ENCODE measurements around the gene LDB2. TPM values are rescaled to one million over a fixed set of nuclear protein-coding genes. Genes with fewer than 3 reads are reported as not detected.
"Not testable (repeated sequence)": the region's sequence is repeated elsewhere in the genome, so short reads cannot be mapped to it uniquely, and the experiment has no call there.

Gene LDB2
- total and polyA plus RNA-seq, 2 donors (not counting 1 experiment from before 2014, with no cell fraction given): not detected

DNA sequence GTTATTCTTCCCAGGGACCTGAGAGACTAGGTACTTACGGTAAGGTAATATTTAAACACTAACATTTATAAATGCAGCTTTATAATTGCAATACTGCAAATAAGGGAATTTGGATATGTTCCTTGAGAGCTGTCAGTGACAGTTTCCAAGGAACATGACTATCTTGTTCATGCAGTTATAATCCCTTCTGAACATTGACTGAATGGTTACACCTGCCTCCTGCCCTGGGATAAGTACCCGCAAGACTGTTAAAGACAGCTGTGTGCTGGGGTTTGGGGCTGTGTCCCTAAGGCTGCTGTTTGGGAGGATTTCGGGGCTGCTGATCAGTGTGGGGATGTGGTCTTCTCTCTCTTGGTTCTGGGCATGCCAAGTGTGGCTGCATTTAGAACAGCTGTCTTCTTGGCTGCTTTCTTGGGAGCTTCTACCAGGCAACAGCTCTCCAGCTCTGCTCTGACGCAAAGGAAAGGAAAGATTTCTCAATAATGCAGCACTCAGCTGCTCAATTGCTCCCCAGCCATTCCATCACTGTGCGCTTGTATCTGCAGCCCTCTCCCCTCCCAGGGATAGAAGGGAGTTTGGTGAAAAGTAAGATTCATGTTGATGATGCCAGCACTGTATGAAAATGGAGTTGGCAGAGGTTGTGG is 373.4 kb downstream of the LDB2 start:
- POLR2A ChIA-PET: no interaction called here
- Histone ChIP-seq H3K4me2 (replicated peaks; ENCODE audit: low read depth, low read length, poor library complexity, severe bottlenecking) (no peak overlapping the region), H3K27ac (ENCODE audit: low read length in 2 of 2) (no peak overlapping the region), H3K36me3 (replicated peaks in 1 of 2; ENCODE audit: control extremely low read depth in 1 of 2, control insufficient read depth in 1 of 2, extremely low read depth in 1 of 2, insufficient read depth in 2 of 2, low read length in 1 of 2) (no peaks in the 10 kb centered on the region), H2AFZ (ENCODE audit: insufficient read depth, low read depth, low read length, poor library complexity, severe bottlenecking) (no peak overlapping the region), H3K4me1 (ENCODE audit: control insufficient read depth in 2 of 2, insufficient read depth in 2 of 2, low read length in 2 of 2) (no peaks in the 10 kb centered on the region), H3K4me3 (ENCODE audit: control extremely low read depth in 1 of 5, extremely low read depth in 1 of 5, insufficient read depth in 1 of 5, low read depth in 2 of 5, low read length in 4 of 5) (no peak overlapping the region), H3K79me2 (ENCODE audit: control insufficient read depth, insufficient read depth, low read length) (no peaks in the 10 kb centered on the region), H3K27me3 (replicated peaks in 1 of 4; ENCODE audit: control extremely low read depth in 1 of 4, control insufficient read depth in 3 of 4, insufficient read depth in 4 of 4, low read length in 3 of 4) (peaks cover 0 to 3% (median 0%) of the 10 kb centered on the region in 4 experiments), H4K20me1 (ENCODE audit: control insufficient read depth, insufficient read depth, low read length, poor library complexity, severe bottlenecking) (no peaks in the 10 kb centered on the region), H3K9ac (ENCODE audit: low read length) (no peak overlapping the region), H3K9me3 (ENCODE audit: control extremely low read depth in 1 of 3, control insufficient read depth in 2 of 3, insufficient read depth in 1 of 3, low read length in 2 of 3) (no peaks in the 10 kb centered on the region)
- H3K27ac Mint-ChIP-seq: no peak overlapping the region
- no peaks in the 10 kb centered on the region for H3K4me1 Mint-ChIP-seq
- no peak for TF ChIP-seq EZH2 (IDR thresholded peaks at IDR 0.05; ENCODE audit: borderline replicate concordance, insufficient read depth, low read depth, low read length, poor library complexity, severe bottlenecking)
- TF ChIP-seq, protein P1, sequence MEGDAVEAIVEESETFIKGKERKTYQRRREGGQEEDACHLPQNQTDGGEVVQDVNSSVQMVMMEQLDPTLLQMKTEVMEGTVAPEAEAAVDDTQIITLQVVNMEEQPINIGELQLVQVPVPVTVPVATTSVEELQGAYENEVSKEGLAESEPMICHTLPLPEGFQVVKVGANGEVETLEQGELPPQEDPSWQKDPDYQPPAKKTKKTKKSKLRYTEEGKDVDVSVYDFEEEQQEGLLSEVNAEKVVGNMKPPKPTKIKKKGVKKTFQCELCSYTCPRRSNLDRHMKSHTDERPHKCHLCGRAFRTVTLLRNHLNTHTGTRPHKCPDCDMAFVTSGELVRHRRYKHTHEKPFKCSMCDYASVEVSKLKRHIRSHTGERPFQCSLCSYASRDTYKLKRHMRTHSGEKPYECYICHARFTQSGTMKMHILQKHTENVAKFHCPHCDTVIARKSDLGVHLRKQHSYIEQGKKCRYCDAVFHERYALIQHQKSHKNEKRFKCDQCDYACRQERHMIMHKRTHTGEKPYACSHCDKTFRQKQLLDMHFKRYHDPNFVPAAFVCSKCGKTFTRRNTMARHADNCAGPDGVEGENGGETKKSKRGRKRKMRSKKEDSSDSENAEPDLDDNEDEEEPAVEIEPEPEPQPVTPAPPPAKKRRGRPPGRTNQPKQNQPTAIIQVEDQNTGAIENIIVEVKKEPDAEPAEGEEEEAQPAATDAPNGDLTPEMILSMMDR (IDR thresholded peaks at IDR 0.05): no peak
- 83% methylated on average over 2 of the region's 5 CpGs for WGBS (ENCODE audit: insufficient coverage)
- H3K4me3 Mint-ChIP-seq: no peak overlapping the region
- DNase-seq: no peak
- intact Hi-C loops (cut with micrococcal nuclease): no loop called here
- CTCF ChIA-PET: no interaction called here
- no peaks in the 10 kb centered on the region for H3K9me3 Mint-ChIP-seq (ENCODE audit: insufficient read depth)
- no peak for ATAC-seq (ENCODE audit: low read depth)
- no peaks in the 10 kb centered on the region for H3K27me3 Mint-ChIP-seq

DNA sequence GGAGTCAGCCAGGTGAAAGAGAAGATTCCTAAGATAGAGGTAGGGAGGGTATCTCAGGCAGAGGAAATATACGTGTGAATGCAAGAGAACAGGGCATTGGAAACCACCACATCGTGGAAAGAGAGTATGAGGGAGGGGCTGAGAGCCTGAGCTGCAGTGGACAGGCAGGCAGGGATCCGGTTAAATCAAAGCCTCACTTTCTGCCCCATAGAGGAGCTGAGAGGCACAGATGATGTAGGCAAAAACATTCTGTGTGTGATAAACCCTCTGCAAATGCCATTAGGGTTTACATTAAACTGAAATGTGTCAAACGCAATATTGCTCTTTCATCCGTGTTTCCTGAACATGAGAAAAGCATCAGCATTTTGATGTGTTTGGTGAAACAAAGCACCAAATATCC is 374.0 kb downstream of the LDB2 start:
- Histone ChIP-seq H4K20me1 (ENCODE audit: control insufficient read depth, insufficient read depth, low read length, poor library complexity, severe bottlenecking) (no peaks in the 10 kb centered on the region), H3K27me3 (replicated peaks in 1 of 4; ENCODE audit: control extremely low read depth in 1 of 4, control insufficient read depth in 3 of 4, insufficient read depth in 4 of 4, low read length in 3 of 4) (peaks cover 0 to 3% (median 0%) of the 10 kb centered on the region in 4 experiments), H3K4me1 (ENCODE audit: control insufficient read depth in 2 of 2, insufficient read depth in 2 of 2, low read length in 2 of 2) (no peaks in the 10 kb centered on the region), H3K36me3 (replicated peaks in 1 of 2; ENCODE audit: control extremely low read depth in 1 of 2, control insufficient read depth in 1 of 2, extremely low read depth in 1 of 2, insufficient read depth in 2 of 2, low read length in 1 of 2) (no peaks in the 10 kb centered on the region), H2AFZ (ENCODE audit: insufficient read depth, low read depth, low read length, poor library complexity, severe bottlenecking) (no peak overlapping the region), H3K9me3 (ENCODE audit: control extremely low read depth in 1 of 3, control insufficient read depth in 2 of 3, insufficient read depth in 1 of 3, low read length in 2 of 3) (no peaks in the 10 kb centered on the region), H3K4me3 (ENCODE audit: control extremely low read depth in 1 of 5, extremely low read depth in 1 of 5, insufficient read depth in 1 of 5, low read depth in 2 of 5, low read length in 4 of 5) (no peak overlapping the region), H3K79me2 (ENCODE audit: control insufficient read depth, insufficient read depth, low read length) (no peaks in the 10 kb centered on the region), H3K27ac (ENCODE audit: low read length in 2 of 2) (no peak overlapping the region), H3K9ac (ENCODE audit: low read length) (no peak overlapping the region), H3K4me2 (replicated peaks; ENCODE audit: low read depth, low read length, poor library complexity, severe bottlenecking) (no peak overlapping the region)
- Mint-ChIP-seq H3K27ac (no peak overlapping the region), H3K4me1 (no peaks in the 10 kb centered on the region), H3K27me3 (no peaks in the 10 kb centered on the region), H3K4me3 (no peak overlapping the region), H3K9me3 (ENCODE audit: insufficient read depth) (no peaks in the 10 kb centered on the region)
- CTCF ChIA-PET: no interaction called here
- ATAC-seq (ENCODE audit: low read depth) (no peak), DNase-seq (no peak)
- WGBS (ENCODE audit: insufficient coverage): 78% methylated on average over 4 of the region's 5 CpGs
- intact Hi-C loops (cut with micrococcal nuclease): no loop called here
- no peak for TF ChIP-seq EZH2 (IDR thresholded peaks at IDR 0.05; ENCODE audit: borderline replicate concordance, insufficient read depth, low read depth, low read length, poor library complexity, severe bottlenecking)
- TF ChIP-seq, protein P1 (IDR thresholded peaks at IDR 0.05): no peak
- POLR2A ChIA-PET: no interaction called here

DNA sequence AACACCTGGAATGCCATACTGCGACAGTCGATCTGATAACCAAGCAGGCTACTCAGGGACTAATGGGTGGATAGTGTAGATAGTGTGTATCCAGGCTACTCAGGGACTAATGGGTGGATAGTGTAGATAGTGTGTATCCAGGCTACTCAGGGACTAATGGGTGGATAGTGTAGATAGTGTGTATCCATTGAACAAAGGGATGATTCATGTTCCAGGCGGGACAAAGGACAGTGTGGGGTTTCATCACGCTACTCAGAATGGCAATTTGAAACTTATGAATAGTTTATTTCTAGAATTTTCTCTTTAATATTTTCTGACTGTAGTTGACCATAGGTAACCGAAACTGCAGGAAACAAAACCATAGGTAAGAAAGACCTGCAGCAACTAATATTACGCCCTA is 374.9 kb downstream of the LDB2 start:
- H3K4me1 ChIP-seq (ENCODE audit: control insufficient read depth in 2 of 2, insufficient read depth in 2 of 2, low read length in 2 of 2); H3K4me3 Mint-ChIP-seq; POLR2A ChIA-PET; H3K4me3 ChIP-seq (ENCODE audit: control extremely low read depth in 1 of 5, extremely low read depth in 1 of 5, insufficient read depth in 1 of 5, low read depth in 2 of 5, low read length in 4 of 5); H3K4me1 Mint-ChIP-seq; H3K27ac ChIP-seq (ENCODE audit: low read length in 2 of 2); H4K20me1 ChIP-seq (ENCODE audit: control insufficient read depth, insufficient read depth, low read length, poor library complexity, severe bottlenecking); H3K27ac Mint-ChIP-seq; H3K9me3 Mint-ChIP-seq (ENCODE audit: insufficient read depth); H3K79me2 ChIP-seq (ENCODE audit: control insufficient read depth, insufficient read depth, low read length); H3K36me3 ChIP-seq (replicated peaks in 1 of 2; ENCODE audit: control extremely low read depth in 1 of 2, control insufficient read depth in 1 of 2, extremely low read depth in 1 of 2, insufficient read depth in 2 of 2, low read length in 1 of 2); intact Hi-C loops (cut with micrococcal nuclease); H3K9ac ChIP-seq (ENCODE audit: low read length); H3K4me2 ChIP-seq (replicated peaks; ENCODE audit: low read depth, low read length, poor library complexity, severe bottlenecking); H2AFZ ChIP-seq (ENCODE audit: insufficient read depth, low read depth, low read length, poor library complexity, severe bottlenecking); H3K27me3 Mint-ChIP-seq; DNase-seq; ATAC-seq (ENCODE audit: low read depth); H3K9me3 ChIP-seq (ENCODE audit: control extremely low read depth in 1 of 3, control insufficient read depth in 2 of 3, insufficient read depth in 1 of 3, low read length in 2 of 3); H3K27me3 ChIP-seq (replicated peaks in 1 of 4; ENCODE audit: control extremely low read depth in 1 of 4, control insufficient read depth in 3 of 4, insufficient read depth in 4 of 4, low read length in 3 of 4): not testable (repeated sequence)
- WGBS (ENCODE audit: insufficient coverage): 90% methylated on average over 2 of the region's 6 CpGs
- CTCF ChIA-PET: interaction anchor here (0.5 kb wide), 1 partner anchor 30 kb away, joined by 3 read pairs; no protein-coding TSS in a partner anchor
